Stimulated activated CD4-positive, alpha-beta T cell treated with anti-CD3 and anti-CD28 coated beads, Interleukin-12 subunit alpha, Interleukin-12 subunit beta, amount 100 ng/mL, for 48 hours (primary cell): ENCODE data around the gene SFTPA2.
"Not testable (repeated sequence)": the region's sequence is repeated elsewhere in the genome, so short reads cannot be mapped to it uniquely, and the experiment has no call there.

Source experiments
- DNase-seq, 3 donors: peaks; one replicate each; pipeline ENCODE4 v3.0.0-alpha.2; 2020; ENCODE audit warnings: low read depth in 2 of 3, low spot score in 1 of 3

Gene SFTPA2

GRCh38 chr10:79516532-79517205 lies 43.5 kb downstream of the SFTPA2 start:
- not testable (repeated sequence) for DNase-seq

GRCh38 chr10:79511891-79512583 lies 48.2 kb downstream of the SFTPA2 start, which contains the start of gene EIF5AL1:
Gene EIF5AL1, plus strand, starts transcription at chr10:79512533. Its CDS starts 117 bp downstream, at chr10:79512650.
- DNase-seq, result not testable (repeated sequence)

GRCh38 chr10:79509934-79510508 lies 50.2 kb downstream of the SFTPA2 start:
- DNase-seq, result not testable (repeated sequence)

GRCh38 chr10:79509306-79509933 lies 50.8 kb downstream of the SFTPA2 start:
- not testable (repeated sequence) for DNase-seq

- DNase-seq, result not testable (repeated sequence)
These were observed 52.0 kb downstream of the SFTPA2 start for GRCh38 chr10:79508245-79508644.

- no peak for DNase-seq
These were observed 52.6 kb downstream of the SFTPA2 start for GRCh38 chr10:79507440-79508167.
